HepG2 (cell line): ENCODE measurements around the gene CAMK2N2. TPM values are rescaled to one million over a fixed set of nuclear protein-coding genes. Genes with fewer than 3 reads are reported as not detected.

ENCODE experiments used
- AGO1 ChIP-seq: fragments of 200-400 bp; formaldehyde crosslinking; IDR thresholded peaks from 2 replicates; pipeline ENCODE4 v1.6.1; 2017; ENCODE audit warnings: mild to moderate bottlenecking, low read depth, low read length, moderate library complexity; ENCODE audit not compliant: poor library complexity, severe bottlenecking
- DNMT3B ChIP-seq: conservative IDR thresholded peaks from 2 replicates; pipeline ENCODE4 v1.6.1; 2016; ENCODE audit warnings: missing biosample characterization, control low read depth
- HMGA1 ChIP-seq: sonication (generic); formaldehyde crosslinking; conservative IDR thresholded peaks from 2 replicates; pipeline ENCODE4 v1.4.0; 2020; ENCODE audit warnings: missing genetic modification reagents
- HNF1B ChIP-seq: sonication (generic); formaldehyde crosslinking; IDR thresholded peaks from 2 replicates; pipeline ENCODE4 v1.5.1; 2020; ENCODE audit warnings: mild to moderate bottlenecking, moderate library complexity, missing genetic modification reagents
- HNRNPL ChIP-seq: fragments of 200-400 bp; formaldehyde crosslinking; IDR thresholded peaks from 2 replicates; pipeline ENCODE4 v1.6.1; 2017; ENCODE audit warnings: mild to moderate bottlenecking, low read depth, low read length
- HOXA3 ChIP-seq: sonication (generic); formaldehyde crosslinking; IDR thresholded peaks from 2 replicates; pipeline ENCODE4 v1.5.0; 2020; ENCODE audit warnings: missing genetic modification reagents
- LBX2 ChIP-seq: sonication (generic); formaldehyde crosslinking; IDR thresholded peaks from 2 replicates; pipeline ENCODE4 v1.5.0; 2020; ENCODE audit warnings: missing genetic modification reagents, mild to moderate bottlenecking, borderline replicate concordance
- MXI1 ChIP-seq: IDR thresholded peaks from 3 replicates; pipeline ENCODE4 v1.6.1; 2012; ENCODE audit warnings: low read depth, low read length, inconsistent platforms, borderline replicate concordance
- RBAK ChIP-seq: sonication (generic); formaldehyde crosslinking; IDR thresholded peaks from 2 replicates; pipeline ENCODE4 v1.5.1; 2020; ENCODE audit warnings: mild to moderate bottlenecking, missing genetic modification reagents
- SIX1 ChIP-seq: sonication (generic); formaldehyde crosslinking; IDR thresholded peaks from 2 replicates; pipeline ENCODE4 v1.4.0; 2020; ENCODE audit warnings: missing genetic modification reagents, borderline replicate concordance
- TARDBP ChIP-seq: sonication (generic); formaldehyde crosslinking; IDR thresholded peaks from 2 replicates; pipeline ENCODE4 v1.8.0; 2022; ENCODE audit warnings: mild to moderate bottlenecking, missing genetic modification reagents
- ZBTB7A ChIP-seq: sonication (generic); formaldehyde crosslinking; IDR thresholded peaks from 2 replicates; pipeline ENCODE4 v1.8.0; 2022; ENCODE audit warnings: mild to moderate bottlenecking, missing genetic modification reagents
- ZGPAT ChIP-seq: IDR thresholded peaks from 2 replicates; pipeline ENCODE4 v1.6.1; 2016; ENCODE audit warnings: mild to moderate bottlenecking
- ZNF10 ChIP-seq: sonication (generic); formaldehyde crosslinking; IDR thresholded peaks from 2 replicates; pipeline ENCODE4 v1.4.0; 2020; ENCODE audit warnings: mild to moderate bottlenecking, low read depth, missing genetic modification reagents, borderline replicate concordance
- ZNF18 ChIP-seq: sonication (generic); formaldehyde crosslinking; IDR thresholded peaks from 2 replicates; pipeline ENCODE4 v1.8.0; 2022; ENCODE audit warnings: mild to moderate bottlenecking, missing genetic modification reagents; ENCODE audit not compliant: insufficient replicate concordance
- ZNF317 ChIP-seq: sonication (generic); formaldehyde crosslinking; IDR thresholded peaks from 2 replicates; pipeline ENCODE4 v1.5.0; 2020; ENCODE audit warnings: mild to moderate bottlenecking, missing genetic modification reagents
- ZNF333 ChIP-seq: sonication (generic); formaldehyde crosslinking; IDR thresholded peaks from 2 replicates; pipeline ENCODE4 v1.4.0; 2020; ENCODE audit warnings: mild to moderate bottlenecking, missing genetic modification reagents, borderline replicate concordance
- ZNF383 ChIP-seq: sonication (generic); formaldehyde crosslinking; IDR thresholded peaks from 2 replicates; pipeline ENCODE4 v1.4.0; 2020; ENCODE audit warnings: missing genetic modification reagents, mild to moderate bottlenecking, borderline replicate concordance
- ZNF431 ChIP-seq: sonication (generic); formaldehyde crosslinking; IDR thresholded peaks from 2 replicates; pipeline ENCODE4 v1.9.0; 2022; ENCODE audit warnings: missing genetic modification reagents, low read depth, mild to moderate bottlenecking, borderline replicate concordance
- ZNF468 ChIP-seq: sonication (generic); formaldehyde crosslinking; IDR thresholded peaks from 2 replicates; pipeline ENCODE4 v1.8.0; 2022; ENCODE audit warnings: mild to moderate bottlenecking, moderate library complexity, missing genetic modification reagents
- ZNF530 ChIP-seq: sonication (generic); formaldehyde crosslinking; IDR thresholded peaks from 2 replicates; pipeline ENCODE4 v1.5.0; 2020; ENCODE audit warnings: low read depth, mild to moderate bottlenecking, missing genetic modification reagents
- ZNF776 ChIP-seq: sonication (generic); formaldehyde crosslinking; IDR thresholded peaks from 2 replicates; pipeline ENCODE4 v1.4.0; 2020; ENCODE audit warnings: mild to moderate bottlenecking, missing genetic modification reagents
- ZNF879 ChIP-seq: sonication (generic); formaldehyde crosslinking; IDR thresholded peaks from 2 replicates; pipeline ENCODE4 v1.8.1; 2023; ENCODE audit warnings: missing genetic modification reagents
- polyA plus RNA-seq, 8 experiments: library from polyadenylated mRNA; depleted of rRNA in 3 of 8; stranded (reverse) in 7 of 8; unstranded in 1 of 8; fragments of >200 nt; fragmentation: Illumina TruSeq in 4 of 8; extraction: Trizol in 4 of 8; gene quantifications; 2 replicates each; pipeline versions ENCODE4 v1.2.1 to v1.2.3, GENCODE V29; 2011 to 2016; ENCODE audit warnings: low read depth in 4 of 8, missing spikeins in 1 of 8, mixed read lengths in 1 of 8; ENCODE audit not compliant: insufficient read depth in 1 of 8
- total RNA-seq, 5 experiments: library from RNA; depleted of rRNA; stranded (reverse); fragments of >200 nt; fragmentation: Illumina TruSeq; extraction: Trizol; gene quantifications; 2 replicates each; pipeline ENCODE4 v1.2.3, GENCODE V29; 2016; ENCODE audit warnings: low read depth in 1 of 5

The CAMK2N2 gene
- total and polyA plus RNA-seq, 2 of the 13 experiments (the other 11 are each of a cell fraction or from before 2014, with no cell fraction given) = 0.12 to 0.27 TPM

- TF ChIP-seq RBAK (CRISPR knock-in tag) (peak; percentile 92), HOXA3 (CRISPR knock-in tag) (peak; percentile 96), LBX2 (no peak), TARDBP (CRISPR knock-in tag) (peak; percentile 94), DNMT3B (CRISPR knock-in tag) (no peak), AGO1 (peak; percentile 65), ZGPAT (CRISPR knock-in tag) (peak; percentile 95), MXI1 (peak; percentile 86; the same call in 1 of the 3 replicates), ZBTB7A (0 out of 2 replicates have a peak, but pooled peaks have one; percentile 41), ZNF776 (no peak; the same call in 1 of the 2 replicates), ZNF333 (CRISPR knock-in tag) (0 out of 2 replicates have a peak, but pooled peaks have one; percentile 22), ZNF530 (CRISPR knock-in tag) (no peak), HMGA1 (CRISPR knock-in tag) (no peak), ZNF383 (CRISPR knock-in tag) (peak; percentile 96; the same call in 1 of the 2 replicates), HNRNPL (peak; percentile 67; the same call in 1 of the 2 replicates), ZNF879 (CRISPR knock-in tag) (no peak), ZNF431 (CRISPR knock-in tag) (peak; percentile 86; the same call in 1 of the 2 replicates), HNF1B (peak; percentile 95), ZNF468 (CRISPR knock-in tag) (peak; percentile 15; the same call in 1 of the 2 replicates), ZNF317 (no peak), ZNF18 (CRISPR knock-in tag) (peak; percentile 89), ZNF10 (CRISPR knock-in tag) (no peak), SIX1 (CRISPR knock-in tag) (peak; percentile 46; the same call in 1 of the 2 replicates)
Measured at GRCh38 chr3:184241447-184242296, 19.7 kb downstream of the CAMK2N2 start (continued).
